Putamen (tissue), 1 donor: ENCODE measurements around the gene PRRT4.
A peak's percentile ranks its signal among the peaks of the same experiment; 100 is the strongest.

Source experiments
- DNase-seq: peaks from one replicate; pipeline ENCODE4 v3.0.0-alpha.2; 2016; ENCODE audit warnings: low spot score

The PRRT4 gene

DNA sequence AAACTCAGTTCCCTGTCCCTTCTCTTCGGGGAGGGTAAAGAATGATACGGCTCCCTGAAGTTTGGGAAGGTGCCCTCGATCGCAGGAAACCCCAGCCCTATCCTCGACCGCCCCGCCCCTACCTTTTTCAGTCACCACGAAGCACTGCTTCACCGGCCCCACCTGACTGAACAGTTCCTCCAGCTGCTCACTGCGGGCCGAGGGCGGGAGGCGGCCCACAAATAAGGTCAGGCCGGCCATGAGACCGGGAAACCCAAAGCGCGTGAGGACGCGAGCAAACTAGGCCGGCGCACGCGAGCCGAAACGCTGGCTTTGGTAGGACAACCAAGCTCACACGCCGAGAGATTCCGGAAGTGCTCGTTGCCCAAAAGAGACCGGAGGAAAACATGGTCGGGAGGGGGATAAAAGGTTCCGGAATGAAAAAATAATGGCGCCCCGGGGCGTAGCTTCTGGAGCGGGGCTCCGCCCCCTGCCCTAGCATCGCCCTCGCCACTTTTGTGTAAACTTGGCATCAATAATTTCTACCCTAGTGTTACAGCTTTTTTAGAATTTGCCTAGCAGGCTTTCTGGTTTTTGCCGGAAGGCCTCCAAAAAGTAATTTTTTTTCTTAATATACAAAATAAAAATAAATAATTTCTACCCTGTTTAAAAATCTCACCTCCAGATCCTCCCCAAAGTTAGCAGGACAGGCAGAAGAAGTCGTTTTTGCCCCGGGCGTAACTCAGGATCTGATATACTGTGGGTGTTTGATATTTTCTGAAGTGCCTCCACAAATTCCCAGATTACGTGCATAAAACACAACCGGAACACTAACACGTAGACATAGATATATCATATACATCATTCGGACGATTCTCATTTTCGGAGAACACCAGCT is 17.7 kb downstream of the PRRT4 start, which contains the start of gene RBM28:
Gene RBM28, minus strand, starts transcription at position 355 of the 877 bp plus-strand sequence. Its CDS starts 115 bp downstream, at position 240.
- DNase-seq: peak; percentile 90

GRCh38 chr7:128341733-128342132 is 19.8 kb downstream of the PRRT4 start:
- DNase-seq: no peak

- no peak for DNase-seq
Observed at GRCh38 chr7:128335730-128336129, 25.8 kb downstream of the PRRT4 start.

- DNase-seq: no peak
Observed at GRCh38 chr7:128324368-128324680, 37.2 kb downstream of the PRRT4 start.

DNA sequence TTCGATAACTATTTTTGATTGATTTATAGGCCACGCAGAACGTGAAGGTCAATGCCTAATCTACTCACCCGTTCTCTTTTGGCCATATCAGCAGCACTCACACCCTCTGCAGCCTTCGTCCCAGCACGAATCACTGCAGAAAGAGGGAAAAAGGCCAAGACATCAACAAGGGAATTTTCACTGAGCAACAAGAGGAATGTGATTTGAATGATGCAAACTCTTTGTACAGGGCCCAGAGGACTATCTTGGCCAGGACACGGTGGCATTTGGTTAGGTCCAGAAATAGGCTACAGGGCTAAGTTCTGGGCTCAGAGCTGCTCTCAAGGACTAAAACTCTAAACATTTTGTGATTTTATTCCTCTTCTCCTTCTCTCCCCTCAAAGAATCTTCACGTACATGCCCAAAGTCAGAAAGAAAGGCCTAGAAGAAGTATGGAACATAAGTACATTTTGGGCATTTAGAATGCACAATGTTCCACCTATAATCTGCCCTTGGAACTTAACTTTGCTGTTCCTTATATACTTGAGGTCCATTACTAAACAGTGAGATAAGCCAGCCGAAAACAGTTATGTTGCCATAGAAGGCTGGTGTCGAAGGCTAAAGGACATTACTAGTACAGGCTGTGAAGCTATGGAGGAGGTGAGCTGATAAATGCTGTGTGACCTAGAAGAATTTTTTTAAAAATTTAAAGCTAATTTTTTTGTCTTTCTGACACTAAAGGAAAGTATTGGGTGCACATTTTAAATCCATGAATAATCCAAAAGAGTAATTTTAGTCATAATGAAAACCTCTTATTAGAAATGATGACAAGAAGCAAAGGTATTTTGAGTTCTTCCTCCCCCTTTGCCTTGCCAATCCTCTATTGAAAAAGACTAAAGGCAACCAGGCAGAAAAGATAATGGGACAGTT is 37.8 kb downstream of the PRRT4 start:
- DNase-seq: no peak

GRCh38 chr7:128323040-128323439 is 38.5 kb downstream of the PRRT4 start:
- no peak for DNase-seq

DNA sequence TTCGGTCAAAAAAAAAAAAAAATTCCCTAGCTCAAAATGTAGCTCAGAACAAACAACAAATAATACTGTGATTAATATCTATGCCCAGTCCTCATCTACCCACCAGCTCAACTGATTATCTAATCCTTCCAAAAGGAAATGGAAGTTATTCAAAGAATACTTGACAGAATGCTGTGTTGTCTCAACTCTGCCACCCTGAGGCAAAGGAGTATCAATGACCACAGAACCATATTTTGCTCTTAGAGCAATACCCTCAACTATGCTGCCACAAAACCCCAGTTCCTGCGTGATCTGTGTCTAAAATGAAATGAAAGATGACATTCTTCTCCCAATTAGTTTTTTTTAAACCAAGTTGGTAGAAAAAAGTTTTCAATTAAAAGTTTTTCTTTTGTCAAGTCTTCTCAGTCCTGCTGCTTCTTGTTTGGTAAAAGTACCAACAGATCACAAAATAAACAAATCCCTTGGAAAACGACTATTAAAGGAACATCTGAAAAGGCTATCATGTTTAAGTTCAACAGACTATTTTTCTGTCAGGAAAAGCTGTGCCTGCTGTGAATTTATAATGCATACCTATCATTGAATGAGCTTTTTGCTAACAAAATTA is 39.3 kb downstream of the PRRT4 start:
- no peak for DNase-seq

GRCh38 chr7:128321044-128321422 is 40.5 kb downstream of the PRRT4 start:
- no peak for DNase-seq

DNA sequence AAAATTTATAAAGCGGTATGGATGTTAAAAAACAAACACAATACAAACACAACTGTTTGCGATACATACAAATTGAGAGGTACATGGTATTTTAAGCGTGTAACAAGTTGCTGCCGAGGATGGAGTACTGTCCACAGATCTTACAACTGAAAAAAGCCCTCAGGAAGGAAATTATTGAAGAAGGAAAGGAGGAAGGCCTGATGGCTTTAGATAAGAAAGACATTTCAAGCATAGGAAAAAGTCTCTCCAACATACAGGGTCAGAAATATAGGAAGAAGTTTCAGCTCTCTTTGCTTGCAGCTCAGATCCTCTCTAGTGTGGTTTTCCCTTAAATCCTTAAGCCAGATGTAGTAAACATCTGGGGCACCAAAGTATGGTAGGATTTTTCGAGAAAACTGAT is 42.8 kb downstream of the PRRT4 start:
- DNase-seq: no peak

DNA sequence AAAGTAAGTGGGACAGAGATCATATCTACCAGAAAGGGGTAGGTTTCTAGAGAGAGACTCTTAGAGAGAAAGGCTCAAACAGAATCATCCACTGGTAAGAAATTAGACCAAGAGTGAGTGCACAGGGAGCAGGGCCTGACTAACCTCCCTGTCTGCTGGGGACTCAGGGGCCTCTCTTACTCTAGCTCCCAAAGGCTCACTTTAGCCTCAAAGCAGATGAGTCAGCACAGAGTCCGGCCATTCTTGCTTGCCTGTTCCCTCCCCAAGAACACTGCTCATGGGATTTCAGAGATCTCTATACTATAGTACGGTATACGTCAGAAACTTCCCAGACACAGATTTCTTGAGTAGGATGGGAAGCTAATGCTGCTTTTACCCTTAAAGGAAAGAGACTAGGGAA is 50.5 kb downstream of the PRRT4 start:
- DNase-seq: no peak

DNA sequence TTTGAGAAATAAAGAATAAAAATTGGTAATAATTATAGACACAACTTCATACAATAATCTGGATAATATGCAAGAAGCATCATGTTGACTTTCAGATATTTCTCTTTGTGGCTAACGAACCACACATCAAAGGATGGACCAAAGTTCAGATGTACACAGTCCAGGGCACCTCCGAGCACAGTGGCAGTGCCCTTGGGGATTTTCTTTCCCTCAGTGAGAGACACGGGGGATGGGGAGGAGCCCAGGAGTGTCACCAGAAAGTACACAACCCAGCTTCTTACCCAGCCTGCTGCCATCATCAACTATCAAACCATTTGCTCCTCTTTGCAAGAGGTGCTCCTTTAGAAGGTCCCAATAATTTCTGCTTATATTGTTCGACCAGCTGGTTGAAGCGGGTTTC is 51.0 kb downstream of the PRRT4 start:
- no peak for DNase-seq

- DNase-seq: no peak
Observed at GRCh38 chr7:128309976-128310375, 51.5 kb downstream of the PRRT4 start.

DNA sequence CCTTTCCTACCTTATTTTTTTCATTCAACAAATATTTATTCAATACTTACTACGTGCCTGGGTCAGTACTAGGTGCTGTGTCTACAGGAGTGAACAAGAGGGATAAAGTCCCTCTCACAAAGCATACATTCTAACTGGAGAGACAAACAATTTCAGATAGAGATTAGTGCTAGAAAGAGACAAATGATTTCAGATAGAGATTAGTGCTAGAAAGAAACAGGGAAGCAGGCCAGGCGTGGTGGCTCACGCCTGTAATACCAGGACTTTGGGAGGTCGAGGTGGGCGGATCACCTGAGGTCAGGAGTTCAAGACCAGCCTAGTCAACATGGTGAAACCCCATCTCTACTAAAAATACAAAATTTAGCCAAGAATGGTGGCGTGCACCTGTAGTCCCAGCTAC is 52.4 kb downstream of the PRRT4 start:
- no peak for DNase-seq

GRCh38 chr7:128307061-128307460 is 54.4 kb downstream of the PRRT4 start:
- DNase-seq: no peak

- no peak for DNase-seq
Observed at GRCh38 chr7:128304212-128304611, 57.3 kb downstream of the PRRT4 start.

DNA sequence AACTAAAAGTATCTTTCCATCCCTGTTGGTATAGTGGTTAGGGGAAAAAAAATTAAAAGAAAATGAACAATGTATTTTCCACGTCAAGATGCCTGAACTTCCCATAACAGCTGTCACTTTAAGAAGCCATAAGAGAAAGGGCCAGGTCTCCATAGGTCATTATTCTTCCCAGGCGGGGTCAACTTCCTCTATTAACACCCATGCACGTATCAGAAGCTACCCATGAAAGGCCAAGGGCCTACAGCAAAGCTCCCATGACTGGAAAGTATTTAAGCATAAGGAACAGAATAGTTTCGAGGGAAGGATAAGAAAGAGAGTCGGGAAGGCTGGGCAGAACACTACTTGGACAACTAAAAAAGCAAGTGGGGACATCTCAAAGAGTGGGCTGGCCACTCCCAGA is 57.8 kb downstream of the PRRT4 start:
- DNase-seq: no peak

- no peak for DNase-seq
Observed at GRCh38 chr7:128303133-128303532, 58.4 kb downstream of the PRRT4 start.

DNA sequence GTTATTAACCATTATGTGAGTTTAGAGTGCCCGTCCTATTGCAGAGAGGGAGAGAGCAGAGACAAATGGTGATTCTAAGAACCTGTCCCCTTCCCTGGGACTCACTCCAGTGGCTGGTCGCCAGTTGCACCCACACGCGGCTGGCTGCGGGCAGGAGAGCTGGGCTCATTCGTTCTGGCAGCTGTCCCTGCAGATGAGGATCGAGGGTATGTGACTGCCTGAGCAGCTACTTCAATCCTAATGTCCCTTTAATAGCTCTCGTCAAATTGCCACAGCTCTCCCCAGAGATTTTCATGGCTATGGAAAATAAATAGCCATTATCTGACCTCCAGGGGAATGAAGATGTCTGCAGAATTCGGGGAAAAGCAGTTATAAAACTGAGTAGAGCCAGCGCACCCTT is 59.4 kb downstream of the PRRT4 start:
- no peak for DNase-seq
